Neural progenitor cell (in vitro differentiated cells): Measurements from ENCODE around the gene SFMBT2.

Experiments used
- EZH2 ChIP-seq: fragments of 200-600 bp; sonication (generic); IDR thresholded peaks from 2 replicates; pipeline ENCODE4 v1.6.1; 2017; ENCODE audit warnings: antibody characterized with exemption, mild to moderate bottlenecking, moderate library complexity
- EZH2phosphoT487 ChIP-seq: fragments of 200-600 bp; sonication (generic); IDR thresholded peaks from 2 replicates; pipeline ENCODE4 v1.6.1; 2017; ENCODE audit warnings: antibody characterized with exemption
- TF ChIP-seq, protein P1 (sequence below): fragments of 200-600 bp; sonication (generic); IDR thresholded peaks from 2 replicates; pipeline ENCODE4 v1.5.1; 2017; ENCODE audit warnings: antibody characterized with exemption, mild to moderate bottlenecking

DNA sequence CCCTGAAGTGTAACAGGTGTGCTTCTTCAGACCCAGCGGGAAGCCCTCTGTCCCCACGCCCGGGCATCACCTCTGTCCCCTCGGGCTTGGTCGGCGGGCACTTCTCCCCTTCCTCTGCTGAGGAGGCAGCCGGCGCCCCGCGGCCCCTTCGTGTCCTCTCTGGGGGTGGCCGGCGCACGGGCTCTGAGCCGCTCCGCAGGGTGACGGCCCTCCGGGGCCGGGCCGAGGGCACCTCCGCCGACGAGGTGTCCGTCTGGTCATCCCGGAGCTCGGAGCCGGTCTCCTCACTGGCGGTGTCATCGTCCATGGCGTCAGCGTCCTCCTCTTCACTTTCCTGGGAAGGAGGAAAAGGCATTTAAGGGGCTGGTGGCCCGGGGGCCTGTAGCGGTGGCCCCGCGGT, 239.0 kb downstream of the SFMBT2 start:
- TF ChIP-seq, protein P1, sequence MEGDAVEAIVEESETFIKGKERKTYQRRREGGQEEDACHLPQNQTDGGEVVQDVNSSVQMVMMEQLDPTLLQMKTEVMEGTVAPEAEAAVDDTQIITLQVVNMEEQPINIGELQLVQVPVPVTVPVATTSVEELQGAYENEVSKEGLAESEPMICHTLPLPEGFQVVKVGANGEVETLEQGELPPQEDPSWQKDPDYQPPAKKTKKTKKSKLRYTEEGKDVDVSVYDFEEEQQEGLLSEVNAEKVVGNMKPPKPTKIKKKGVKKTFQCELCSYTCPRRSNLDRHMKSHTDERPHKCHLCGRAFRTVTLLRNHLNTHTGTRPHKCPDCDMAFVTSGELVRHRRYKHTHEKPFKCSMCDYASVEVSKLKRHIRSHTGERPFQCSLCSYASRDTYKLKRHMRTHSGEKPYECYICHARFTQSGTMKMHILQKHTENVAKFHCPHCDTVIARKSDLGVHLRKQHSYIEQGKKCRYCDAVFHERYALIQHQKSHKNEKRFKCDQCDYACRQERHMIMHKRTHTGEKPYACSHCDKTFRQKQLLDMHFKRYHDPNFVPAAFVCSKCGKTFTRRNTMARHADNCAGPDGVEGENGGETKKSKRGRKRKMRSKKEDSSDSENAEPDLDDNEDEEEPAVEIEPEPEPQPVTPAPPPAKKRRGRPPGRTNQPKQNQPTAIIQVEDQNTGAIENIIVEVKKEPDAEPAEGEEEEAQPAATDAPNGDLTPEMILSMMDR: no peak
- no peak for TF ChIP-seq EZH2
- no peak for TF ChIP-seq EZH2phosphoT487
